Measurements from ENCODE around the gene ERFE.

Gene ERFE, protein sequence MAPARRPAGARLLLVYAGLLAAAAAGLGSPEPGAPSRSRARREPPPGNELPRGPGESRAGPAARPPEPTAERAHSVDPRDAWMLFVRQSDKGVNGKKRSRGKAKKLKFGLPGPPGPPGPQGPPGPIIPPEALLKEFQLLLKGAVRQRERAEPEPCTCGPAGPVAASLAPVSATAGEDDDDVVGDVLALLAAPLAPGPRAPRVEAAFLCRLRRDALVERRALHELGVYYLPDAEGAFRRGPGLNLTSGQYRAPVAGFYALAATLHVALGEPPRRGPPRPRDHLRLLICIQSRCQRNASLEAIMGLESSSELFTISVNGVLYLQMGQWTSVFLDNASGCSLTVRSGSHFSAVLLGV

GRCh38 chr2:238158509-238159070 lies at the start of gene ERFE:
Gene ERFE, plus strand, starts transcription at chr2:238158970. Its CDS starts 38 bp downstream, at chr2:238159008.
- H3K4me2 ChIP-seq (ENCODE audit: low read length): peak within 1 kb of the TSS; percentile 67
- H3K79me2 ChIP-seq (ENCODE audit: insufficient read depth, low read length): no peaks in the 10 kb centered on the region
- TF ChIP-seq, protein P1, sequence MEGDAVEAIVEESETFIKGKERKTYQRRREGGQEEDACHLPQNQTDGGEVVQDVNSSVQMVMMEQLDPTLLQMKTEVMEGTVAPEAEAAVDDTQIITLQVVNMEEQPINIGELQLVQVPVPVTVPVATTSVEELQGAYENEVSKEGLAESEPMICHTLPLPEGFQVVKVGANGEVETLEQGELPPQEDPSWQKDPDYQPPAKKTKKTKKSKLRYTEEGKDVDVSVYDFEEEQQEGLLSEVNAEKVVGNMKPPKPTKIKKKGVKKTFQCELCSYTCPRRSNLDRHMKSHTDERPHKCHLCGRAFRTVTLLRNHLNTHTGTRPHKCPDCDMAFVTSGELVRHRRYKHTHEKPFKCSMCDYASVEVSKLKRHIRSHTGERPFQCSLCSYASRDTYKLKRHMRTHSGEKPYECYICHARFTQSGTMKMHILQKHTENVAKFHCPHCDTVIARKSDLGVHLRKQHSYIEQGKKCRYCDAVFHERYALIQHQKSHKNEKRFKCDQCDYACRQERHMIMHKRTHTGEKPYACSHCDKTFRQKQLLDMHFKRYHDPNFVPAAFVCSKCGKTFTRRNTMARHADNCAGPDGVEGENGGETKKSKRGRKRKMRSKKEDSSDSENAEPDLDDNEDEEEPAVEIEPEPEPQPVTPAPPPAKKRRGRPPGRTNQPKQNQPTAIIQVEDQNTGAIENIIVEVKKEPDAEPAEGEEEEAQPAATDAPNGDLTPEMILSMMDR (IDR thresholded peaks at IDR 0.05; ENCODE audit: low read length): peak; percentile 10; the same call in 1 of the 2 replicates
- TF ChIP-seq EZH2 (IDR thresholded peaks at IDR 0.05; ENCODE audit: borderline replicate concordance, low read length): no peak
- no peak within 1 kb of the TSS for H3K27ac ChIP-seq (ENCODE audit: low read depth, low read length, poor library complexity, severe bottlenecking)
- H3K36me3 ChIP-seq (ENCODE audit: insufficient read depth, low read length): no peaks in the 10 kb centered on the region; the same call in 1 of the 2 replicates
- no peak within 1 kb of the TSS for H2AFZ ChIP-seq (ENCODE audit: low read length)
- H3K9me2 ChIP-seq (ENCODE audit: low read depth, low read length): no peaks in the 10 kb centered on the region
- no peaks in the 10 kb centered on the region for H3F3A ChIP-seq (ENCODE audit: insufficient read depth, low read length)
- no peaks in the 10 kb centered on the region for H3K9me3 ChIP-seq (ENCODE audit: low read length)
- peaks cover 21% of the 10 kb centered on the region for H3K4me1 ChIP-seq (ENCODE audit: insufficient read depth, low read length, severe bottlenecking)
- no peaks in the 10 kb centered on the region; the same call in 1 of the 2 replicates for H3K27me3 ChIP-seq (ENCODE audit: insufficient read depth, low read length)
- no peaks in the 10 kb centered on the region for H4K20me1 ChIP-seq (ENCODE audit: insufficient read depth, low read length)
- H3K9ac ChIP-seq (ENCODE audit: low read length): peak within 1 kb of the TSS; percentile 51; the same call in 1 of the 2 replicates
- H3K4me3 ChIP-seq (ENCODE audit: low read depth, low read length, poor library complexity, severe bottlenecking): peak within 1 kb of the TSS; percentile 58

DNA sequence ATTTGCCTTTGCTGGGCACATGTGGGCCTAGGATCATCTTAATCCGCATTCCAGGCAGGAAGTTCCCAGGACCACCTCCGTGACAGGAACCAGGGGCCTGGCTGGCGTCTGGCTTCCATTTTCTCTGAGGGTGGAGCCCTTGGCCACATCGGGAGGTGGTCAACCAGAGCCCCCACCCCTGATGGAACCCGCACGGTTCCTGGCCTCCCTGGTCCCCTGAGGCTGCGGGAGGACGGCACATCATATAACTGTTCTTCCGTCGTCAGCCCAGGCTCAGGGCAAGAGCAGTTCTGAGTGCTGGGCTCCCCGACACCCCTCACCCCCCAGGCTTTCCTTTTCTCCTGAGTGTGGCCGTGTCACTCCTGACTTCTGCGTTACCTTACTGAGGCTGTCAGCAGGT lies 45.2 kb upstream of the ERFE start:
- Histone ChIP-seq H3K36me3 (ENCODE audit: insufficient read depth, low read length) (no peaks in the 10 kb centered on the region; the same call in 1 of the 2 replicates), H3K4me2 (ENCODE audit: low read length) (no peak overlapping the region), H3K4me3 (ENCODE audit: low read depth, low read length, poor library complexity, severe bottlenecking) (no peak overlapping the region), H3K27ac (ENCODE audit: low read depth, low read length, poor library complexity, severe bottlenecking) (no peak overlapping the region), H3K4me1 (ENCODE audit: insufficient read depth, low read length, severe bottlenecking) (peaks cover 10% of the 10 kb centered on the region), H3K9me2 (ENCODE audit: low read depth, low read length) (no peaks in the 10 kb centered on the region), H3K27me3 (ENCODE audit: insufficient read depth, low read length) (peaks cover 8% of the 10 kb centered on the region; the same call in 1 of the 2 replicates), H3K9ac (ENCODE audit: low read length) (no peak overlapping the region), H2AFZ (ENCODE audit: low read length) (no peak overlapping the region), H4K20me1 (ENCODE audit: insufficient read depth, low read length) (no peaks in the 10 kb centered on the region), H3F3A (ENCODE audit: insufficient read depth, low read length) (no peaks in the 10 kb centered on the region), H3K79me2 (ENCODE audit: insufficient read depth, low read length) (no peaks in the 10 kb centered on the region), H3K9me3 (ENCODE audit: low read length) (peaks cover 11% of the 10 kb centered on the region; the same call in 1 of the 2 replicates)
- no peak for TF ChIP-seq EZH2 (IDR thresholded peaks at IDR 0.05; ENCODE audit: borderline replicate concordance, low read length)
- TF ChIP-seq, protein P1 (IDR thresholded peaks at IDR 0.05; ENCODE audit: low read length): no peak

DNA sequence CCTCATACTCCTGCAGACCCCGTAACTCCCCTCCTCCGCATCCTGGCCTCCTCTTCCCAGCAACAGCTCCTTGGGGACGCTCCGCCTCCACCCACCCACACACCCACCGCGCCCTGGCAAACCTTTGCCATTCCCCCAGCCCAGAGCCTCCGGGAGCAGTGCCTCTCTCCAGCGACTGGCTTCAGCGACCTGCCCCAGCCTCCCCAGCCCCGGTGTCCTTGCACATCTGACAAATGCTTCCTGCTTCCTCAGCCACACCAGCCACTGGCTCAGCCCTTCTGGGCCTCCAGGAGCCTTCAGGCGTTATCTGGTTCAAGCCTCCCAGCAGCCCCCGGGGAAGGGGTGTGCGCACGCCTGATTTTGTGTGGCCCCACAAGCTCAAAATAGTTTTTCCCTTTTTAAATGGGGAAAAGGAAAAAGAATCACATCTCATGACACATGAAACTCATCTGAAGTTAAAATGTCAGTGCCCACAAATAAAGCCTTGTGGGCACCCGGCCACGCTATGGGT lies 44.4 kb upstream of the ERFE start:
- Histone ChIP-seq H3K36me3 (ENCODE audit: insufficient read depth, low read length) (no peaks in the 10 kb centered on the region; the same call in 1 of the 2 replicates), H3F3A (ENCODE audit: insufficient read depth, low read length) (no peaks in the 10 kb centered on the region)
- no peak for TF ChIP-seq EZH2 (IDR thresholded peaks at IDR 0.05; ENCODE audit: borderline replicate concordance, low read length)
- TF ChIP-seq, protein P1 (IDR thresholded peaks at IDR 0.05; ENCODE audit: low read length): no peak

More for the DNA sequence above, 44.4 kb upstream of the ERFE start:
- H3K79me2 ChIP-seq (ENCODE audit: insufficient read depth, low read length): no peaks in the 10 kb centered on the region
- no peak overlapping the region for H3K4me2 ChIP-seq (ENCODE audit: low read length)
- H3K9ac ChIP-seq (ENCODE audit: low read length): no peak overlapping the region
- H2AFZ ChIP-seq (ENCODE audit: low read length): no peak overlapping the region
- H3K9me3 ChIP-seq (ENCODE audit: low read length): peaks cover 11% of the 10 kb centered on the region; the same call in 1 of the 2 replicates
- peaks cover 2% of the 10 kb centered on the region for H3K4me1 ChIP-seq (ENCODE audit: insufficient read depth, low read length, severe bottlenecking)
- no peak overlapping the region for H3K4me3 ChIP-seq (ENCODE audit: low read depth, low read length, poor library complexity, severe bottlenecking)
- peaks cover 8% of the 10 kb centered on the region; the same call in 1 of the 2 replicates for H3K27me3 ChIP-seq (ENCODE audit: insufficient read depth, low read length)
- H4K20me1 ChIP-seq (ENCODE audit: insufficient read depth, low read length): no peaks in the 10 kb centered on the region
- H3K9me2 ChIP-seq (ENCODE audit: low read depth, low read length): no peaks in the 10 kb centered on the region
- H3K27ac ChIP-seq (ENCODE audit: low read depth, low read length, poor library complexity, severe bottlenecking): no peak overlapping the region
